Brain microvascular endothelial cell (primary cell): ENCODE results near the gene RARRES2.

Source experiments
- DNase-seq: peaks from one replicate; pipeline ENCODE4 v3.0.0-alpha.2; 2020
- H3K27ac ChIP-seq: fragments of 250-450 bp; sonication (Bioruptor Pico); 2 replicates; pipeline ENCODE4 v1.5.1; 2020; ENCODE audit warnings: mild to moderate bottlenecking, moderate library complexity
- H3K27me3 ChIP-seq: fragments of 250-450 bp; sonication (Bioruptor Pico); replicated peaks from 2 replicates; pipeline ENCODE4 v1.5.1; 2020; ENCODE audit warnings: mild to moderate bottlenecking
- H3K36me3 ChIP-seq: fragments of 250-450 bp; sonication (Bioruptor Pico); replicated peaks from 2 replicates; pipeline ENCODE4 v1.5.1; 2020; ENCODE audit warnings: mild to moderate bottlenecking
- H3K4me3 ChIP-seq: 2 replicates; pipeline ENCODE4 v1.5.1; 2011; ENCODE audit warnings: low read depth, mild to moderate bottlenecking, control low read depth, low read length, moderate library complexity
- CTCF ChIP-seq: IDR thresholded peaks from 2 replicates; pipeline ENCODE4 v1.5.1; 2011; ENCODE audit warnings: low read depth, mild to moderate bottlenecking, moderate library complexity, low read length, control low read depth, inconsistent platforms; ENCODE audit errors: missing control alignments
- in situ Hi-C: cut with HindIII; loops from 2 replicates; pipeline ENCODE4 v1.10.0; 2017; ENCODE audit warnings: low sequenced_read_pairs, low pct_ligation_motif_present

RARRES2 gene

GRCh38 chr7:150340875-150341262, 560 bp downstream of the RARRES2 start:
- Histone ChIP-seq H3K4me3 (no peak overlapping the region), H3K27me3 (peaks cover 36% of the 10 kb centered on the region), H3K27ac (no peak overlapping the region), H3K36me3 (no peaks in the 10 kb centered on the region)
- in situ Hi-C loops = no loop called here
- DNase-seq = no peak
- no peak for TF ChIP-seq CTCF

DNA sequence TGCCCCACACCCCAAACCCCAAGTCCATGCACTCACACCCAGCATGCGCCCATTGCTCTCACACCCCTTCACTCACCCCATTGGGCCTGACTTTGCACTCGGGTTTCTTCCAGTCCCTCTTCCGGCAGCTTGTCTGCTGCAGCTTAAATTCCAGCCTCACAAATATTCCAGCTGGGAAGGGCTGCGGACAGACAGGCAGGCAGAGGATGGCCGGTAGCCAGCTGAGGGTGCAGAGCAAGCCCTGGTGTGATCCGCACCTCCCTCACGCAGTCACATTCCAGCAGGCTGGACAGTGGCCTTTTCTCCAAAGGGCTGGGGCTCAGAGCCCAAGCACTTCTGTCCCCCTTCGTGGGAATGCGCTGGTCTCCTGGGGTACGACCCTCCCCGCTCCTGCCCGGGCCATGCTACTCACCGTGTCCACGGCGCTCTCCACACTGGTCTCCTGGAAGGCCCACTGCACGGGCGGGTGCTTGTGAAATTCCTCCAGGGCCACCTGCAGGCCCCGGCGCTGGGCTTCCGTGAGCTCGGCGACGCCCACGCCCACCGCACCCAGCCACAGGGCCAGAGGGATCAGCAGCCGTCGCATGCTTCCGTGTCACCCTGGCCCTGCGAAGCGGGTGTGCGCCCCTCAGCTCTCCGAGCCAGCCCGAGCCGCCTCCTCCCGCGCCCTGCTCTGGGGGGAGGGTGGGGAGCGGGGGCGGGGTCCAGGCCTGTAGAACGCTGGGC, 1.2 kb downstream of the RARRES2 start:
- in situ Hi-C loops = no loop called here
- Histone ChIP-seq H3K27me3 (peaks cover 36% of the 10 kb centered on the region), H3K36me3 (no peaks in the 10 kb centered on the region), H3K27ac (no peak overlapping the region), H3K4me3 (no peak overlapping the region)
- no peak for DNase-seq
- no peak for TF ChIP-seq CTCF

- no peak for TF ChIP-seq CTCF
- no peaks in the 10 kb centered on the region for H3K36me3 ChIP-seq
- peaks cover 36% of the 10 kb centered on the region for H3K27me3 ChIP-seq
- H3K4me3 ChIP-seq = no peak overlapping the region
- no peak overlapping the region for H3K27ac ChIP-seq
- DNase-seq = no peak
- in situ Hi-C loops = no loop called here
Observed at GRCh38 chr7:150339409-150339809, 2.0 kb downstream of the RARRES2 start.

DNA sequence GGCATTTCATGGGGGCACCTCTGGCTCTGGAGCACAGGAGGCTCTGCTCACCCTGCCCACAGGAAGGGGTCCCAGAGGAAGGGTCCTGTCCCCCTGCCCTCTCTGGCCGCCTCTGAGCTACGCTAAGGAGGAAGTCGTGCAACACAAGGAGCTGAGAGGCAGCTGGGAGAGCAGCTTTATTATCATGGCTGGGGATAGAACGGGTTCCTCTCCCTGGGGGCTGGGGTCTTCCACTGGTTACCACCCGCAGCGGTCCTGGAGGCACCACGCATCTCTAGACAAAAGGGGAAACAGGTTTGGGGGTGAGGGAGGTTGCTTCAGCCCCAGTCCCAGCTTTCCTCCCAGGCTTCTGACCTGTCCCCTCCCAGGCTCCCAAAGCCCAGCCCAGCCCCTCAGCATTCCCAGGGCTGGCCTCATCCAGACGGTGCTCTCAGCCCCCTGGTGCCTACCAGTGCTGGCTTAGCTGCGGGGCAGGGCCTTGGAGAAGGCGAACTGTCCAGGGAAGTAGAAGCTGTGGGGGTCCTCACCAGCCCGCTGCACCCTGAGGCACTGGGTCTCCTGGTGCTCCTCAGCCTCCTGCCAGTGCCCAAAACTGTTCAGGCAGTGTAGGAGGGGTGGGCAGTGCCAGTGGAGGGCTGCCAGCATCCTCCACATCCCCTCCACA, 3.1 kb downstream of the RARRES2 start:
- Histone ChIP-seq H3K27me3 (peaks cover 36% of the 10 kb centered on the region), H3K27ac (no peak overlapping the region), H3K4me3 (no peak overlapping the region), H3K36me3 (no peaks in the 10 kb centered on the region)
- in situ Hi-C loops = no loop called here
- no peak for TF ChIP-seq CTCF
- DNase-seq = no peak

DNA sequence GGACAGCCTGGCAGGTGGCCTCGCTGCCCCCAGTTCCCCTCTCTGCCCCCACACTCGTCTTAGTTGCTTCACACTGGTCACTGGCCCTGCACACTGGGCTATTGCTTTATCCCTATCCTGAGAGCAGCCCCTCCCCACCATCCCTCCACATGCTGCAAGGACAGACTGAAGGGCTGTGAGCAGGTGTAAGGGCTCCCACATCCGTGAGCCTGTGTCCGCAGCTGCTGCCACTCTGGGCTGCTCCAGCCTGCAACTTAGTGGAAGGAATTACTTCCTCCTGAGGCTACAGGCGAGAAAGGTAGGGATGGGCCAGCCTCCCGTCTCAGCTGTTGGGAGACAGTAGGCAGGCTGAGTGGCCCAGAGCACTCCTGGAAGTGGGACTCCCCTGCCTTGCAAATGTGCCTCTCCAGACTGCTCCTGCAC, 3.8 kb downstream of the RARRES2 start:
- in situ Hi-C loops = no loop called here
- no peak for DNase-seq
- Histone ChIP-seq H3K27ac (no peak overlapping the region), H3K27me3 (peaks cover 33% of the 10 kb centered on the region), H3K4me3 (no peak overlapping the region), H3K36me3 (no peaks in the 10 kb centered on the region)
- no peak for TF ChIP-seq CTCF
